DMS53 treated with DMSO at 0.1 percent for 48 hours (cell line): ENCODE measurements around the gene PIGC.

ENCODE experiments used
- DNase-seq: peaks from one replicate; lab custom pipeline; 2025; ENCODE audit not compliant: unreplicated experiment; lab: John Stamatoyannopoulos, UW

Gene PIGC

GRCh38 chr1:172431721-172432192 is 12.1 kb downstream of the PIGC start:
- peak; percentile 84 for DNase-seq

DNA sequence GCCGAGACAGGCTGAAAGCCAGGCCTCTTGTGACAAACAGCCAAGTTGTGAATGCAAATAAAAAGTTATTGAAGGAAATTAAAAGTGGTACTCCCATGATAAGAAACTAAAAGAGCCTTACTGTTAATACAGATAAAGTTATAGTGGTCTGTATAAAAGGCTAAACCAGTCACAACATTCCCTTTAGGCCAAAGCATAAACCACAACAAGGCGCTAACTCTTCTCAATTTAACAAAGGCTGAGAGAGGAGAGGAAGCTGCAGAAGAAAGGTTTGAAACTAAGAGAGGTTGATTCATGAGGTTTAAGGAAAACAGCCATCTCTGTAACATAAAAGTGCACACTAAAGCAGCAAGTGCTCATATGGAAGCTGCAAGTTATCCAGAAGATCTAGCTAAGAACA is 12.7 kb downstream of the PIGC start:
- no peak for DNase-seq

GRCh38 chr1:172430128-172430454 is 13.8 kb downstream of the PIGC start:
- DNase-seq, result no peak

- peak; percentile 71 for DNase-seq
Observed at GRCh38 chr1:172429331-172430127, 14.3 kb downstream of the PIGC start.

GRCh38 chr1:172427191-172427590 is 16.7 kb downstream of the PIGC start:
- no peak for DNase-seq

DNA sequence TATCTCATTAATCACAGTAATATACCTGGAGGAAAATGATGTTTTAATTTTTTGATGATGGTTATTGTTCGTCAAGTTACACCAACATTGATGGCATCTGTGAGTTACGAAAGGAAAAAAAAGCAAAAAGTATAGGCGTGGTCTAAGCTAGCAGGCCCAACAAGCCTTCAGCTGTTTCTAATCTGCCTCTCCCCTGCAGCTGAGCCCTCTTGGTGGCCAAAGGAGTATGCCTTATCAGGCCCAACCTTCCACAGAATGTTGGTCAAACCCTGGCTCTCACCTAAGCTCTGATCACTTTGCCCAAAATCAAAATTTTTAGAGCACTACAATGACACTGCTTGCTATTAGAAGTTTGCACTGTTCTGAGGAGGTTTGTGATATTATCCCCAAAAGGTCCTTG is 18.5 kb downstream of the PIGC start:
- no peak for DNase-seq

GRCh38 chr1:172423336-172423735 is 20.5 kb downstream of the PIGC start:
- DNase-seq, result no peak

- no peak for DNase-seq
Observed at GRCh38 chr1:172421974-172422604, 21.8 kb downstream of the PIGC start.

DNA sequence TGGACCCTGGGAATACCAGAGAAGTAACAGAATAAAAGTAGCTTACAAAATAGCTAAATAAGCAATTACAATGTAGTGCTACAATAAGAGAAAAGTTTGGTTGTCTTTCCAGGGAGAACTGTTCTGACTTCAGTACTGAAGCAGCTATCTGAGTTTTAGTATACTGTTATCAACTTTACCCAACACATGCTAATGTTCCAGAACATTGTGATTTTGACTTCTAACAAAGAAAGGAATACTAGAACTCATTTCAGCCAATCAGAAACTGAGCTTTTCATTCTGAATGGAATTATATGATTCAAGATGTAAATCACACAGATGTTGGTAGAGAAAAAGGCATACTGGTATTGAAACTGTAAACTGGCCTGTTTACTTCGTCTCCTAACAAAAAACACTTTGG is 23.5 kb downstream of the PIGC start, which contains the start of gene C1orf105:
TSS of gene C1orf105 (plus strand) at position 301 of the 400 bp plus-strand sequence. CDS start 201 bp downstream, outside the sequence.
- no peak for DNase-seq

DNA sequence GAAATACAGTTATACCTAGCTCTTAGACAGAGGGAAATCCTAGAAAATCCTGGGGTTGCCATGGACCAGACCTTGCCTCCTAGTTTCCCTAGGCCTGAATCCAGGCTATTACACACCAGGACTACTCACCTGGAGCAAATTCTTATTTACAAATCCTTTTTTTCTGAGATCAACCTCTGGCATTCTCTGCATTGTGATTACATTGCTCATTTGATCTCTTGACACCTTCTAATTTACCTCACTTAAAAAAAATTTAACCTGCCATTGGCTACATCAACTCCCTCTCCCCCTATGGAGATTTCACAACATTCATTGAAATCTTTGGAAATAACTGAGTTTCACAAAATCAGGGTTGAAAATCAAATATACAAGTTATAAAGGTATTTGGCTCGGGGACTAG is 26.3 kb downstream of the PIGC start:
- no peak for DNase-seq

GRCh38 chr1:172416496-172417035 is 27.3 kb downstream of the PIGC start:
- DNase-seq, result no peak

- DNase-seq, result no peak
Observed at GRCh38 chr1:172414331-172414730, 29.5 kb downstream of the PIGC start.

GRCh38 chr1:172411791-172412338 is 32.0 kb downstream of the PIGC start:
- DNase-seq, result no peak

- DNase-seq, result no peak
Observed at GRCh38 chr1:172410027-172410426, 33.8 kb downstream of the PIGC start.

DNA sequence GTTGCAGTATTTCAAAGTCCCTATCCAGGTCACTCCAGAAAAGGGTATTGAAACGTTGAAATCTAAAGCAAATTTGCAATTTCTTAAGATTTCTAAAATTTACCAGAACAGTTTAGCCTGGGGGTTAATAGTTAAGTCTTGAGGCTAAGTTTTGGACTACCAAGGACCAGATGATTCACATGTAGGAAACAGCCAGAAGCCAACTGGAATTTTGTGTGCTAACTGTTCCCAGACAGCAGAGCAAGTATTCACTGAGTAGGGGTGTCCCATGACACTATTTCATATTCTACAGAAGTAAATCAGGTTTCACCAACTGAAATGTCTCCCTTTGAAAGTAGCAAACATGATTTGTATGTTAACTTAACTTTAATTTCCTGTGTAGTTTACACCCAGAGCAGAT is 34.9 kb downstream of the PIGC start:
- no peak for DNase-seq

DNA sequence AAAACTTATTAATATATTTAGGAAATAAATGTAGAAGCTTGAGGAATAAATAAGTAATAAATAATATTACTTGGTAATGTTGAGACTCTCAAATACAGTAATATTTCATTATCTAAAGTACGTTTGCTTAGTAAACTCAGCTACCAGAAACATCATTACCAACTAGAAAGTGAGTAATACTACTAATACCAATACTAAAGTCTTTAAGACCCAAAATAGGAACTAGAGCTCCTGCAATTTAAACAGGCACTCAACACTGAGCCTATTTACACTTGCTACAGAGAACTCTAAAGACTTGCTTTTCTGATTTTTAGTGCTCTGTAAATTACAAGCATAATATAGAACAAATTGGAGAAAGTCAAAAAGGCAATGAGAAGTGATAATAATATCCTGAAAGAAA is 36.9 kb downstream of the PIGC start:
- DNase-seq, result no peak

- DNase-seq, result no peak
Observed at GRCh38 chr1:172405912-172406311, 38.0 kb downstream of the PIGC start.

- no peak for DNase-seq
Observed at GRCh38 chr1:172404121-172404520, 39.7 kb downstream of the PIGC start.

DNA sequence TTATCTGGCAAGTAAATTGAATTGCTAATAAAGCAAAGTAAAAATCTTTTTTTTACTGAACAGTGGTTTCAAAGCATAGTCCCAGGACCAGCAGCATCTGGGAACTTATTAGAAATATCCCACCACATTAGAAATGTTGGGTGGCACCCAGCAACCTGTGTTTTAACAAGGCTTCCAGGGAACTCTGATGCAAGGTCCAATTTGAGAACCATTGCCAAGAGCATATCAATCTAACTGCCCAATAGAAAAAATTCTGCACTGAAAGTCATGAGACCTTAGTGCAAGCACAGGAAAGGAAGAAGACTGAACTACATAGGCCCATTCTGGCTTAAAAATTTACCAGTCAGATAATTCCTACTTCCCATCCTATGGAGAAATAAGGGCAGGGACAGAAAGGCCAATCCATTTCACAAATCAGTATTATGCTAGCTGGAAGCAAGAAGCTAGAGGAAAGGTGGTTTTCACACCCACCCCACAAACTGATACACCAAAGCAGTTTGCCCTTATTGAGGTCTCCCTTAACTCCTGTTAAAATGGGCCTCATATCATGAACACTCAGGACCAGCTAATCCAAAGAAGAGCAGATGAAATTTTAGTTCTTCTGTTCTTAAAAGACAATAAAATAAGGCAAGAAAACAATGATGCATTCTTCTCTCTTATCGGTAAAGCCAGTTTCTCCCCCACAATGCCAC is 40.8 kb downstream of the PIGC start:
- no peak for DNase-seq

DNA sequence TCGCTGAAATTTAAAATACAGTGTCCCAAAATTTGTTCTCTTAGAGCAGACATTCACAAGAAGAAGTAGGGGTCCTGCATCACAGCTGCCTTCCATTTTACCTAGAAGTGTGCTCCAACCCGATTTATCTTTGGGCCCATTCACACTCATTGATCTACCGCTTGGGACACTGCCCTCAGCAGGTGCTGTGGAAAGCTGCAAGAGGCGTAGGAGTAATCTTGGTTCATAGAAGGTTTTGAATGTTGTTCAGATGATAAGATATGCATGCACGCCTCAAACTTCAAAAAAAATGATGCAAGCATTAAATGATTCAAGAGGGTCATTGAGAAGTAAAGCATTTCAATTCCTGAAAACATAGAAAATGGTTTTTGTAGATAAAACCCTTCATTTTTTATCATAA is 42.0 kb downstream of the PIGC start:
- DNase-seq, result no peak

DNA sequence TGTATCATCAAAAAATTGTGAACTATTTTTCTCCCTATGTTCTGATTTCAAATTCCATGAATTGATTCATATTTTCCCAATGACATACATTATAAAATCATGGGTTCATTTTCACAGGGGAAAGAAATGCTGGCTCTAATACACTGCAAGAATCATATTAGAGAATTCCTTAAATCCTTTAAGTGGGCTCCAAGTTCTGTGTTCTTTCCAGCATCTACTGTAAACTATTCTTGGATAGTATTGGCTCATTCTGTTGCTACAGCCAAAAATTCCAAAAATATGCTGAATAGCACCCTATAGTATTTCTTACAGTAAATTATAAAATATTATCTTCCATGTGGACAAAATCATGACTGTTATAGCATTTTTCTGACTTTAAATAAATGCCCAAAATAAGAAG is 42.4 kb downstream of the PIGC start:
- no peak for DNase-seq
